Measurements from ENCODE around the gene IQCE.

The IQCE gene

GRCh38 chr7:2621061-2621828, 62.5 kb downstream of the IQCE start:
- peak; percentile 2 for DNase-seq

- DNase-seq = no peak
Observed at GRCh38 chr7:2621948-2622640, 63.3 kb downstream of the IQCE start.

GRCh38 chr7:2622869-2623697, 64.3 kb downstream of the IQCE start:
- no peak for DNase-seq

GRCh38 chr7:2623698-2624014, 64.9 kb downstream of the IQCE start:
- DNase-seq = no peak

GRCh38 chr7:2624293-2624886, 65.6 kb downstream of the IQCE start:
- DNase-seq = no peak

- DNase-seq = peak; percentile 83
Observed at GRCh38 chr7:2626498-2627117, 67.8 kb downstream of the IQCE start.

GRCh38 chr7:2627258-2628129, 68.7 kb downstream of the IQCE start:
- no peak for DNase-seq

GRCh38 chr7:2628130-2628482, 69.3 kb downstream of the IQCE start:
- no peak for DNase-seq

GRCh38 chr7:2628891-2629290, 70.1 kb downstream of the IQCE start:
- DNase-seq = no peak

- no peak for DNase-seq
Observed at GRCh38 chr7:2629746-2630681, 71.2 kb downstream of the IQCE start.

GRCh38 chr7:2631946-2632732, 73.4 kb downstream of the IQCE start, which contains the start of gene TTYH3:
TTYH3 (plus strand) TSS chr7:2631986; CDS start chr7:2632156, 170 bp downstream.
- no peak for DNase-seq

- no peak for DNase-seq
Observed at GRCh38 chr7:2632733-2633537, 74.2 kb downstream of the IQCE start.

GRCh38 chr7:2633538-2634266, 74.9 kb downstream of the IQCE start:
- DNase-seq = no peak

- DNase-seq = no peak
Observed at GRCh38 chr7:2634267-2635145, 75.7 kb downstream of the IQCE start.

GRCh38 chr7:2635148-2635668, 76.4 kb downstream of the IQCE start:
- DNase-seq = no peak

GRCh38 chr7:2635810-2636701, 77.3 kb downstream of the IQCE start:
- peak; percentile 65 for DNase-seq
